ENCODE data around the gene PPP1R14C.

- no peak for TF ChIP-seq POLR2AphosphoS5 (IDR thresholded peaks at IDR 0.05; ENCODE audit: borderline replicate concordance, low read depth, low read length)
- no peak for TF ChIP-seq EZH2 (IDR thresholded peaks at IDR 0.05)
Measured at GRCh38 chr6:150157081-150157480, 14.2 kb downstream of the PPP1R14C start.

Measured in SK-N-MC (cell line).